ENCODE data around the gene TRIM29. TPM values are rescaled to one million over a fixed set of nuclear protein-coding genes. Genes with fewer than 3 reads are reported as not detected.

TRIM29 gene
- total RNA-seq = 6.3 TPM in 1 of 2 replicates, not detected in the other

GRCh38 chr11:120137611-120138521, at the start of gene TRIM29:
TSS of gene TRIM29 (minus strand) at chr11:120138113. CDS start at chr11:120138031, 82 bp downstream.

Other genes with a start within 250 kb of the TRIM29 start
- 98.4 and 129 TPM in 2 replicates for gene OAF, start 72.9 kb upstream of the TRIM29 start, total RNA-seq
- gene POU2F3, start 102.0 kb upstream of the TRIM29 start, total RNA-seq = not detected in 2 replicates
- 7.6 and 8.6 TPM in 2 replicates for gene TLCD5, start 187.2 kb upstream of the TRIM29 start, total RNA-seq
- 40.1 and 48.9 TPM in 2 replicates for gene ARHGEF12, start 198.3 kb upstream of the TRIM29 start, total RNA-seq

All from myometrial cell (primary cell).